ENCODE results near the gene ANGEL2. TPM values are rescaled to one million over a fixed set of nuclear protein-coding genes. Genes with fewer than 3 reads are reported as not detected.

Gene ANGEL2
- total RNA-seq, 1 donor from 2014 or later: 33.1 TPM

DNA sequence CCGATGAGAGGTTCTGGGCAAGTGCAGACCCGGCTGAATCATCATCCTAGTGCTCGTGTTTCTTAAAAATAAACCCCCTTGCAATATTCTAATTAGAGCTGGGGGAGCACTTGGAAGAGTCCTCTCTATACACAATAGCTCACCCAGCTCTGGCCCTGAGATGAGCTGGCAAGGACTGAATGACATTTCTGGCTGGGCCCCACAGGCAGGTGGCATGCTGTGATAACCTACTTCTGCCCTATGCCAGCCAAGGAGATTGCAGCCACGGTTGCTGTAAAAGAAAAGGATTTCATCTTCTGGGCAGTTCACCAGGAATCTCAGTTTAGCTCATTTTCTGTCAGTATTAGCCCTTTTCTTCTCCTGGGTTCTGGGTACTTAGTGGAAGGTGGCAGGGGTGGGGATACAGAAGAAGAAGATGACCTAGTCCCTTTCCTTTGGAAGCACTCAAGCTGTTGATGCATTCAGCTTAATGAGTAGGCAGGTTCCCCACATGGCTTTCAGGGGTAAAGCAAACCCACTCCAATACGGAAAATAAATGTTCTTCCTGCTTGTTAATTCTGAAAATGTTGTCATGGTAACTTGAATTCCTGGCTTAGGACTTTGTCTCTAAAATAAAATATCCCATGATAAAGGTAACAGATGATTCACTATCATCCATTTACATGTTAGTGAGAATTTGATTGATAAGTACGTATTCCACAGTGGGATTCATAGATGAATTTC, 33.1 kb downstream of the ANGEL2 start:
- Mint-ChIP-seq H3K4me3 (ENCODE audit: unreplicated experiment) (no peak overlapping the region), H3K4me1 (ENCODE audit: low read depth, unreplicated experiment) (peaks cover 33% of the 10 kb centered on the region), H3K9me3 (ENCODE audit: unreplicated experiment) (peaks cover 9% of the 10 kb centered on the region), H3K36me3 (ENCODE audit: unreplicated experiment) (peaks cover 5% of the 10 kb centered on the region), H3K27ac (ENCODE audit: unreplicated experiment) (no peak overlapping the region), H3K27me3 (ENCODE audit: unreplicated experiment) (peaks cover 10% of the 10 kb centered on the region)
- DNase-seq: no peak
- TF ChIP-seq, protein P1, sequence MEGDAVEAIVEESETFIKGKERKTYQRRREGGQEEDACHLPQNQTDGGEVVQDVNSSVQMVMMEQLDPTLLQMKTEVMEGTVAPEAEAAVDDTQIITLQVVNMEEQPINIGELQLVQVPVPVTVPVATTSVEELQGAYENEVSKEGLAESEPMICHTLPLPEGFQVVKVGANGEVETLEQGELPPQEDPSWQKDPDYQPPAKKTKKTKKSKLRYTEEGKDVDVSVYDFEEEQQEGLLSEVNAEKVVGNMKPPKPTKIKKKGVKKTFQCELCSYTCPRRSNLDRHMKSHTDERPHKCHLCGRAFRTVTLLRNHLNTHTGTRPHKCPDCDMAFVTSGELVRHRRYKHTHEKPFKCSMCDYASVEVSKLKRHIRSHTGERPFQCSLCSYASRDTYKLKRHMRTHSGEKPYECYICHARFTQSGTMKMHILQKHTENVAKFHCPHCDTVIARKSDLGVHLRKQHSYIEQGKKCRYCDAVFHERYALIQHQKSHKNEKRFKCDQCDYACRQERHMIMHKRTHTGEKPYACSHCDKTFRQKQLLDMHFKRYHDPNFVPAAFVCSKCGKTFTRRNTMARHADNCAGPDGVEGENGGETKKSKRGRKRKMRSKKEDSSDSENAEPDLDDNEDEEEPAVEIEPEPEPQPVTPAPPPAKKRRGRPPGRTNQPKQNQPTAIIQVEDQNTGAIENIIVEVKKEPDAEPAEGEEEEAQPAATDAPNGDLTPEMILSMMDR (IDR thresholded peaks at IDR 0.05; ENCODE audit: partially characterized antibody, unreplicated experiment): no peak

DNA sequence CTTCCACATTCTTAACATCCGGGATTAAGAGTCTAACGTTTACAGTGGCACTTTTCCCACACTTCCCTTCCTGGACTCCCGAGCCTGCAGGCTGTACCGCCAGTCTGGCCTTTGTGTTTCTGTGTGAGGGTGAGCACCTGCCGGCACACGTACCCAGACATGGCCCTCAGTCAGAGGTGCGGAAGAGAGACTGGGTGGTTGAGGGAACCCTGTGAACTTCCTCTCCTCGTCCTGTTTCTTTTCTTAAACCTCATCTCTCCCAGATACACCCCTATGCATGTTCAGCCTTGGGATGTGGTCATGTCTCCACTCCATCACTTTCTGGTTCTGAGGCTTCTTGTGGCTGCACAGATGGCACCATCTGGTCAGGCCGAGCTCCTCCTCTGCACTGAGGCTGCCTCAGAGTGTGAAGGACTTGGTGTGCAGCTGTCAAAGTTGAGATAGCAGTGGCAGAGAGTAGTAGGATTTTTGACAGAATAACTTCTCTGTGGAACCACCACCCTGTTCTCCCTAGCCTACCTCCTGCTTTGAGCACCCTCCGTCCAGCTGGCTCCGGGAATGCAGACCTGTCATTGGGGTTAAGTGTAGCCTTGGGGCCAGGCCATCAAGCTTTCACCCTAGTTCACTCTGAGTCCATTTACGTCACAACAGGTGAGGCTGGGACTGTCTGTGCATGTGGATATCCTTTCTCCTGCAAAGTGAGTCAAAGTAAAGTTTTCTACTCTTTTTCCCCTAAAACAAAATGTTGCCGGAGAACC, 33.9 kb downstream of the ANGEL2 start:
- Mint-ChIP-seq H3K27me3 (ENCODE audit: unreplicated experiment) (peaks cover 10% of the 10 kb centered on the region), H3K4me3 (ENCODE audit: unreplicated experiment) (peak overlapping the region; percentile 64), H3K4me1 (ENCODE audit: low read depth, unreplicated experiment) (peaks cover 34% of the 10 kb centered on the region), H3K36me3 (ENCODE audit: unreplicated experiment) (peaks cover 5% of the 10 kb centered on the region), H3K9me3 (ENCODE audit: unreplicated experiment) (peaks cover 9% of the 10 kb centered on the region), H3K27ac (ENCODE audit: unreplicated experiment) (peak overlapping the region; percentile 94)
- TF ChIP-seq, protein P1 (IDR thresholded peaks at IDR 0.05; ENCODE audit: partially characterized antibody, unreplicated experiment): no peak
- DNase-seq: peak; percentile 54

DNA sequence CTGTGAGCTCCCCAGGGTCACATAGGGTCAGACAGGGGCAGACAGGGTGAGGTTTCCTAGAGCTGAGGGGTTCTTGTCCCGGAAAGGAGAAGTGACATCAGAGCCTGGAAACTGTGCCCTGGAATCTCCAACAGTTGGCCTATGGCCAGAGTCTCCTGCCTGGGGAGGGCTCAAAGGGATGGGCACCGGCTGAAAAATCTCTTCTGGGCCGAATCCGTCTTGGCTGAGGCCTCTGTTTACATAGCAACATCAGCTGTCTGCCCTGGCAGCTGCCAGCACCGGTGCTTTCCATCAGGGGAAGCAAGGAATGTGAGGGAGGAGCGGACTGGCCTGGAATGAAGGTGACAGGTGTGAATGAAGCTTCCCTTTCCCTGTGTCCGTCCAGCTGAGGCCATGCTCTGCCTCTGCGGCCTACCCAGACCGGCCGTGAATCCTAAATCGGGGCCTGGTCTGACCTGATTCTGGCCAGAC, 34.6 kb downstream of the ANGEL2 start:
- peaks cover 5% of the 10 kb centered on the region for H3K36me3 Mint-ChIP-seq (ENCODE audit: unreplicated experiment)
- H3K4me3 Mint-ChIP-seq (ENCODE audit: unreplicated experiment): no peak overlapping the region
- H3K27ac Mint-ChIP-seq (ENCODE audit: unreplicated experiment): peak overlapping the region; percentile 94
- peaks cover 37% of the 10 kb centered on the region for H3K4me1 Mint-ChIP-seq (ENCODE audit: low read depth, unreplicated experiment)
- peaks cover 15% of the 10 kb centered on the region for H3K27me3 Mint-ChIP-seq (ENCODE audit: unreplicated experiment)
- TF ChIP-seq, protein P1 (IDR thresholded peaks at IDR 0.05; ENCODE audit: partially characterized antibody, unreplicated experiment): no peak
- peaks cover 9% of the 10 kb centered on the region for H3K9me3 Mint-ChIP-seq (ENCODE audit: unreplicated experiment)
- DNase-seq: no peak

DNA sequence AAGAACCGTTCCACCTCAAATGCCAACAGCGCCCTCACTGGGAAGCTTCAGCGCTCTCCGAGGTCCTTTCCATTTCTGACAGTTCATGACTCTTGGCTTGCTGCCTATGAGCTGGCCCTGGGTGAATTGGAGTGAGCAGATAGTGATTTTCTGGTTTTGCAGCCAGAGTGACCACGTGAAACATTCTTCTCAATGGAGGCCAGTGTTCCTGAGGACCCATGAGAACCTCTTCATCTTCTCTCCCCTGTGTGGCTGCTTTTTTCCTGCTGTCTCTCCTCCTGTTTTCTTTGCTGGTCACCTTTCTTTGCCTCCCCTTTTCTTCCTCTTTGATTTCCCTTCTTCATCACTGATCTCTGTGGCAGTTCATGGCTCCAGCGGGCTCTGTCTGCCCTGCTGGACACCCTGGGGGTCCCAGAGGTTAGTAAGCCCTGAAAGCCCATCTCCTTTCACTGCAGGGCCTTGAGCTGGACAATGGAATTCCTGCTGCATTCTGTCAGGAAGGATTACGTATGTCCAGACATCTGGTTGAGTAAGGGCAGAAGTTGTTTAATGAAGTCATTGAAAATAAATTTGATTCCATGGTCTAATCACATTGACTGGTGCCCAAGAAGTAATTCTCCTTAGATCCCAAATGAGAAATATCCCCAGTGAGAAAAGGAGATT, 35.4 kb downstream of the ANGEL2 start:
- Mint-ChIP-seq H3K27me3 (ENCODE audit: unreplicated experiment) (peaks cover 18% of the 10 kb centered on the region), H3K27ac (ENCODE audit: unreplicated experiment) (peak overlapping the region; percentile 67), H3K4me3 (ENCODE audit: unreplicated experiment) (peak overlapping the region; percentile 14), H3K36me3 (ENCODE audit: unreplicated experiment) (peaks cover 13% of the 10 kb centered on the region), H3K9me3 (ENCODE audit: unreplicated experiment) (peaks cover 11% of the 10 kb centered on the region), H3K4me1 (ENCODE audit: low read depth, unreplicated experiment) (peaks cover 44% of the 10 kb centered on the region)
- no peak for DNase-seq
- TF ChIP-seq, protein P1 (IDR thresholded peaks at IDR 0.05; ENCODE audit: partially characterized antibody, unreplicated experiment): no peak
